ENCODE data around the gene HECTD1.
"Not testable (repeated sequence)": the region's sequence is repeated elsewhere in the genome, so short reads cannot be mapped to it uniquely, and the experiment has no call there.

HECTD1 gene

GRCh38 chr14:31207755-31208545 is at the start of gene HECTD1:
Gene HECTD1 (minus strand): TSS chr14:31207793. CDS start chr14:31205936, 1,857 bp downstream.
- peaks cover 15% of the 10 kb centered on the region for H3K36me3 Mint-ChIP-seq
- peaks cover 27% of the 10 kb centered on the region for H3K4me1 Mint-ChIP-seq
- H3K9me3 Mint-ChIP-seq: no peaks in the 10 kb centered on the region
- peak within 1 kb of the TSS; percentile 89 for H3K4me3 Mint-ChIP-seq
- peak within 1 kb of the TSS; percentile 97 for H3K27ac Mint-ChIP-seq
- H3K27me3 Mint-ChIP-seq: no peaks in the 10 kb centered on the region
- ATAC-seq: peak; percentile 92

DNA sequence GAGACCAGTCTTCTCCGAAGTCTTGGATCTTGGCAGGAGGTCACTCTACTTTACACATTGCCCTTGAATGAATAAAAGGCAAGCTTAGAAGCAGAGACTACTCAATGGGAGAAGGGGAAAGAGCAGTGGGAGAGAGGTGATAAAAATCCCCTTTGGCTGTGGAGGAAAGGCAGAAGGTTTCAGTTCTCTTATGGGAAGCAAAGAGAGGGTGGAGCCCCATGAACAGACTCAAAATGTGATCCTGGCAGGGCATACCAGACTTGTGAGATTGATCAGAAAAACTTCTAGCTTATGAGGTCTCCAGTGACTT is 49.6 kb upstream of the HECTD1 start:
- Mint-ChIP-seq H3K36me3 (no peaks in the 10 kb centered on the region), H3K27ac (no peak overlapping the region), H3K27me3 (no peaks in the 10 kb centered on the region), H3K4me1 (peaks cover 17% of the 10 kb centered on the region), H3K4me3 (no peak overlapping the region), H3K9me3 (no peaks in the 10 kb centered on the region)
- no peak for ATAC-seq

- ATAC-seq: no peak
- no peaks in the 10 kb centered on the region for H3K27me3 Mint-ChIP-seq
- no peak overlapping the region for H3K27ac Mint-ChIP-seq
- peaks cover 11% of the 10 kb centered on the region for H3K4me1 Mint-ChIP-seq
- H3K9me3 Mint-ChIP-seq: no peaks in the 10 kb centered on the region
- H3K36me3 Mint-ChIP-seq: no peaks in the 10 kb centered on the region
- no peak overlapping the region for H3K4me3 Mint-ChIP-seq
Observed at GRCh38 chr14:31256534-31257243, 49.1 kb upstream of the HECTD1 start.

GRCh38 chr14:31255918-31256317 is 48.3 kb upstream of the HECTD1 start:
- not testable (repeated sequence) for H3K4me3 Mint-ChIP-seq, H3K4me1 Mint-ChIP-seq, H3K36me3 Mint-ChIP-seq, H3K27me3 Mint-ChIP-seq, H3K27ac Mint-ChIP-seq, ATAC-seq, H3K9me3 Mint-ChIP-seq

DNA sequence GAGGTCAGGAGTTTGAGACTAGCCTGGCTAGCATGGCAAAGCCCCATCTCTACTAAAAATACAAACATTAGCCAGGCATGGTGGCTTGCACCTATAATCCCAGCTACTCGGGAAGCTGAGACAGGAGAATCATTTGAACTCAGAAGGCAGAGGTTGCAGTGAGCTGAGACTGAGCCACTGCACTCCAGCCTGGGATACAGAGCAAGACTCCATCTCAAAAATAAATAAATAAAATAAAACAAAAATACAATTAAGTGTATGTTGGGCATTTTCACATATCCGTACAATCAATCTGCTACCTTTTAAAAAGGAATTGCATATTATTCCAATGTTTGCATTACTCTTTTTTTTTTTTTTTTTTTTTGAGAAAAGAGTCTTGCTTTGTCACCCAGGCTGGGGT is 47.7 kb upstream of the HECTD1 start:
- Mint-ChIP-seq H3K4me3 (no peak overlapping the region), H3K9me3 (no peaks in the 10 kb centered on the region), H3K27me3 (no peaks in the 10 kb centered on the region), H3K27ac (no peak overlapping the region), H3K4me1 (peaks cover 6% of the 10 kb centered on the region), H3K36me3 (no peaks in the 10 kb centered on the region)
- ATAC-seq: no peak

DNA sequence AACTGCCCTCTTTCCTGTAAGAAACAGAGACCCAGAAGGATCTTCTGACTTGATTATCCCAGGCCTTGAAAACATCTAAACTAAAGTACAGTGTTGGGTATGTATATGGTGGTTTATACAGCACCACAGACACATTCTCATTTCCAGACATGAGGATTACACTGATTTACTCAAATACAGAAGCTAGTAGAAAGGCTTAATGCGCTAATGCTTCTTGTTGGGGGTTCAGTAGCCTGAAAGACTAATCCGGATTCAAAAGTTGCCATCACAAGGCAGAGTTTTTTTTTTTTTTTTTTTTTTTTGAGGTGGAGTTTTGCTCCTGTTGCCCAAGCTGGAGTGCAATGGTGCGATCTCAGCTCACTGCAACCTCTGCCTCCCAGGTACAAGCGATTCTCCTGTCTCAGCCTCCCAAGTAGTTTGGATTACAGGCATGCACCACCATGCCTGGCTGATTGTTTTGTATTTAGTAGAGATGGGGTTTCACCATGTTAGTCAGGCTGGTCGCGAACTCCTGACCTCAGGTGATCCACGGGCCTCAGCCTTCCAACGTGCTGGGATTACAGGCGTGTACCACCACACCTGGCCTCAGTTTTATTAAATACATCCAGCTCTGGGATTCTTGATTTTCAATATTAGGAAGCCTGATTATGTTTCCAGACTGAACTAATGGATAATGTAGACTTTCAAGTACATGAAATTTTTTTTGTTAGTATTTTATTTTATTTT is 46.3 kb upstream of the HECTD1 start:
- H3K9me3 Mint-ChIP-seq: no peaks in the 10 kb centered on the region
- no peaks in the 10 kb centered on the region for H3K27me3 Mint-ChIP-seq
- H3K27ac Mint-ChIP-seq: no peak overlapping the region
- H3K4me3 Mint-ChIP-seq: no peak overlapping the region
- no peak for ATAC-seq
- peaks cover 6% of the 10 kb centered on the region for H3K4me1 Mint-ChIP-seq
- no peaks in the 10 kb centered on the region for H3K36me3 Mint-ChIP-seq

- no peak overlapping the region for H3K27ac Mint-ChIP-seq
- H3K27me3 Mint-ChIP-seq: no peaks in the 10 kb centered on the region
- H3K4me1 Mint-ChIP-seq: peaks cover 6% of the 10 kb centered on the region
- H3K36me3 Mint-ChIP-seq: no peaks in the 10 kb centered on the region
- H3K9me3 Mint-ChIP-seq: no peaks in the 10 kb centered on the region
- ATAC-seq: no peak
- H3K4me3 Mint-ChIP-seq: no peak overlapping the region
Observed at GRCh38 chr14:31252865-31253264, 45.3 kb upstream of the HECTD1 start.

DNA sequence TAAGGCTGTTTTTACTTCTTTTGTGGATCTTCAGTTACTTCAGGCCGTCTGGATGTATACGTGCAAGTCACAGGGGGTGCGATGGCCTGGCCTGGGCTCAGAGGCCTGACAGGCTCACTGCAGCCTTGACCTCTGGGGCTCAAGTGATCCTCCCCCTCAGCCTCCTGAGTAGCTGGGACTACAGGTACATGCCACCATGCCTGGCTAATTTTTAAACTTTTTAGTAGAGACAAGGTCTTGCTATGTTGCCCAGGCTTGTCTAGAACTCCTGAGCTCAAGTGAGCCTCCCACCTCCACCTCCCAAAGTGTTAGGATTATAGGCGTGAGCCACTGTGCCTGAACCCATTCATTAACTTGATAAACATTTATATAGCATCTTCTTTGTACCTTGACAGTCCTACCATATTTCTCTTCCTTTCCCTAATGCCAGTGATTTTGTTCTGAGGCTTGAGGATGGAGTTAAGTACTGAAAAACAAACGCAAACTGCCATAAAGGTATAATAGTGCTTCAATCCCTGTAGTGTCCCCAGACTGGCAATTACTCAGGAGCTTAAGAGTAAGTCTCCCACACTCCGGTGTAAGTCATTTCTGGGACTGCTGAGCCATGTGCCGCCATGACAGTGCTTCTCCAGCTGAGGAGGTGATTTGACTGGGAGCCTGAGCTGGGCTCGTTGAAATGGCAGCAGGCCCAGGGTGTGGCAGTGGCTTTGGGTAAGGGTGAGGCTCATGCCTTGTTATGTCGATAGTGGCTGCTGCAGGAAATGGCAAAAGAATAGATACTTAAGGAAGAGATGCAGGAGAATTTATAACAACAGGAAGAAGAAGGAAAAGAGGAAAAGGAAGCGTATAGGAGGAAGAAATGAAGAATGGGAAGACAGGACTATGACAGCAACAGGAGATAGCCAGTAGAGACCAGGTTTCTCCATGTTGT is 43.7 kb upstream of the HECTD1 start:
- ATAC-seq: no peak
- Mint-ChIP-seq H3K4me3 (no peak overlapping the region), H3K36me3 (no peaks in the 10 kb centered on the region), H3K27ac (no peak overlapping the region), H3K9me3 (no peaks in the 10 kb centered on the region), H3K27me3 (no peaks in the 10 kb centered on the region), H3K4me1 (no peaks in the 10 kb centered on the region)

GRCh38 chr14:31244626-31245025 is 37.0 kb upstream of the HECTD1 start:
- H3K27me3 Mint-ChIP-seq: no peaks in the 10 kb centered on the region
- H3K36me3 Mint-ChIP-seq: no peaks in the 10 kb centered on the region
- H3K4me3 Mint-ChIP-seq: no peak overlapping the region
- ATAC-seq: no peak
- peaks cover 20% of the 10 kb centered on the region for H3K4me1 Mint-ChIP-seq
- H3K9me3 Mint-ChIP-seq: no peaks in the 10 kb centered on the region
- no peak overlapping the region for H3K27ac Mint-ChIP-seq

DNA sequence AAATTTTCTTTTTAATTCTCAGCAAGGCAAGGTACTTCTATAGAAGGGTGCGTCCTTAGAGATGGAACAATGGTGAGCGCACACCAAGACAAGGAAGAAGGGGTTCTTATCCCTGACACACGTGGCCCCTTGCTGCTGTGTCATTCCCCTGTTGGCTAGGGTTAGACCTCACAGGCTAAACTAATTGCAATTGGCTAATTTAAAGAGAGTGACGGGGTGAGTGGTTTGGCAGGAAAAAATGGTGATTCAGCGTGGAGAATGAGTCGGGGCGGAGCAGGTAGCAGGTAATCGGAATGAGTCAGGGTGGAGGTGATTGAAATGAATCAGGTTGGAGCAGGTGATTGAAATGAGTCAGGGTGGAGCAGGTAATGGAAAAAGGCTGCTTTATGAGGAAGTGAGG is 36.3 kb upstream of the HECTD1 start:
- Mint-ChIP-seq H3K27ac (no peak overlapping the region), H3K4me3 (no peak overlapping the region), H3K9me3 (no peaks in the 10 kb centered on the region), H3K4me1 (peaks cover 26% of the 10 kb centered on the region), H3K27me3 (no peaks in the 10 kb centered on the region), H3K36me3 (no peaks in the 10 kb centered on the region)
- no peak for ATAC-seq

GRCh38 chr14:31242161-31242940 is 34.8 kb upstream of the HECTD1 start:
- not testable (repeated sequence) for H3K27ac Mint-ChIP-seq, H3K36me3 Mint-ChIP-seq, H3K4me3 Mint-ChIP-seq, ATAC-seq, H3K9me3 Mint-ChIP-seq, H3K27me3 Mint-ChIP-seq
- peaks cover 26% of the 10 kb centered on the region for H3K4me1 Mint-ChIP-seq

DNA sequence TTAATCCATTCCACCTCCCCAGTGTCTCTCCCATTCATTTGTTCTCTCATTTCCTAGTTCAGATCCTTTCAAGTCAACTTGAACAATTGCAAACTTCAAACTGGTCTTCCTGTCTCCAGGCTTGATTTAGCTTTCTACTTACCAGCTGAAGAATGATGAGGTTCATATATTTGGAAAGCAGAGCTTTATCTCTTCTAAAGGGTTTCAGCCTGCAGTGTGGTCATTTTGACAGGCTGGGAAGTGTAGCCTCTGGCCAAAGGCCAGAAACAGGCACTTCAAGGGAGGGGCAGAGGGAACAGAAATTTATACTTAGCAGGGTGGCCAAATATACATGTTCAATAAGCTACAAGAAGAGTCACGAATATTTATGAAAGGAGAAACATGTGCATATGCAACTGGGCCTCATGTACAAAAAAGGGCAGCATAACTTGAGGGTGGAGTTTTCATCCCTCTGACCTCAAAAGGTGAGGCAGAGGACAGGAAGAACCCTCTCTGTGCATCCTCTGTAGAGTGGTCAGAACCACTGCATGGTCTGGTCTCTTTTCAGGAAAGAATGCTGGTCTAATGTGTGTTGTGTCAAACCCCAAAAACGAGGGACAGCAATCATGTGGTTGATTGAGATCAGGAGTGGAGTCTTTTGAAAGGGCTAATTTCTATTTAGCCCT is 34.0 kb upstream of the HECTD1 start:
- no peaks in the 10 kb centered on the region for H3K27me3 Mint-ChIP-seq
- no peak overlapping the region for H3K4me3 Mint-ChIP-seq
- no peak overlapping the region for H3K27ac Mint-ChIP-seq
- H3K4me1 Mint-ChIP-seq: peaks cover 26% of the 10 kb centered on the region
- ATAC-seq: no peak
- no peaks in the 10 kb centered on the region for H3K36me3 Mint-ChIP-seq
- H3K9me3 Mint-ChIP-seq: no peaks in the 10 kb centered on the region

GRCh38 chr14:31239741-31240140 is 32.1 kb upstream of the HECTD1 start:
- H3K4me1 Mint-ChIP-seq: peaks cover 26% of the 10 kb centered on the region
- no peak overlapping the region for H3K27ac Mint-ChIP-seq
- ATAC-seq: no peak
- no peak overlapping the region for H3K4me3 Mint-ChIP-seq
- no peaks in the 10 kb centered on the region for H3K36me3 Mint-ChIP-seq
- H3K9me3 Mint-ChIP-seq: no peaks in the 10 kb centered on the region
- H3K27me3 Mint-ChIP-seq: no peaks in the 10 kb centered on the region

- Mint-ChIP-seq H3K4me1 (peaks cover 9% of the 10 kb centered on the region), H3K4me3 (no peak overlapping the region), H3K9me3 (no peaks in the 10 kb centered on the region), H3K27ac (no peak overlapping the region), H3K27me3 (no peaks in the 10 kb centered on the region), H3K36me3 (no peaks in the 10 kb centered on the region)
- ATAC-seq: no peak
Observed at GRCh38 chr14:31235462-31235861, 27.9 kb upstream of the HECTD1 start.
